H9 (cell line): ENCODE measurements around the gene FAM174C. TPM values are rescaled to one million over a fixed set of nuclear protein-coding genes. Genes with fewer than 3 reads are reported as not detected.

Experiments
- DNase-seq: peaks from one replicate; pipeline ENCODE4 v3.0.0-alpha.2; 2017
- H2AFZ ChIP-seq: one replicate; pipeline ENCODE4 v1.6.1; 2013; ENCODE audit warnings: mild to moderate bottlenecking, low read length, control low read depth, moderate library complexity
- H2AK5ac ChIP-seq: 2 replicates; pipeline ENCODE4 v1.6.1; 2013; ENCODE audit warnings: low read length, control low read depth, mixed read lengths; ENCODE audit not compliant: insufficient read length
- H2BK120ac ChIP-seq: one replicate; pipeline ENCODE4 v1.6.1; 2013; ENCODE audit warnings: low read depth, mild to moderate bottlenecking, low read length, control low read depth, inconsistent platforms; ENCODE audit not compliant: poor library complexity, severe bottlenecking
- H2BK12ac ChIP-seq: 2 replicates; pipeline ENCODE4 v1.6.1; 2013; ENCODE audit warnings: low read length, control low read depth, mixed read lengths, low read depth; ENCODE audit not compliant: insufficient read length
- H2BK15ac ChIP-seq: 2 replicates; pipeline ENCODE4 v1.6.1; 2013; ENCODE audit warnings: low read depth, low read length, control low read depth
- H2BK20ac ChIP-seq: one replicate; pipeline ENCODE4 v1.6.1; 2013; ENCODE audit warnings: low read depth, mild to moderate bottlenecking, low read length, control low read depth, inconsistent platforms; ENCODE audit not compliant: poor library complexity, severe bottlenecking
- H2BK5ac ChIP-seq: 2 replicates; pipeline ENCODE4 v1.6.1; 2013; ENCODE audit warnings: low read length, control low read depth, mixed read lengths; ENCODE audit not compliant: insufficient read length
- H3K14ac ChIP-seq: 2 replicates; pipeline ENCODE4 v1.6.1; 2013; ENCODE audit warnings: low read length, control low read depth; ENCODE audit not compliant: insufficient read depth
- H3K18ac ChIP-seq: 2 replicates; pipeline ENCODE4 v1.6.1; 2013; ENCODE audit warnings: low read depth, mild to moderate bottlenecking, mixed read lengths, low read length, control low read depth; ENCODE audit not compliant: insufficient read length
- H3K23ac ChIP-seq: 2 replicates; pipeline ENCODE4 v1.6.1; 2013; ENCODE audit warnings: low read length, control low read depth, mixed read lengths, low read depth; ENCODE audit not compliant: insufficient read length
- H3K23me2 ChIP-seq: 2 replicates; pipeline ENCODE4 v1.6.1; 2013; ENCODE audit warnings: low read depth, mild to moderate bottlenecking, mixed read lengths, low read length, control low read depth; ENCODE audit not compliant: insufficient read length, poor library complexity, severe bottlenecking
- H3K27ac ChIP-seq: 2 replicates; pipeline ENCODE4 v1.5.1; 2013; ENCODE audit warnings: low read length, control low read depth, mixed read lengths, low read depth; ENCODE audit not compliant: insufficient read length
- H3K27me3 ChIP-seq: 2 replicates; pipeline ENCODE4 v1.6.1; 2013; ENCODE audit warnings: low read length, control low read depth, inconsistent platforms; ENCODE audit not compliant: insufficient read depth
- H3K4ac ChIP-seq: 2 replicates; pipeline ENCODE4 v1.6.1; 2013; ENCODE audit warnings: low read depth, mild to moderate bottlenecking, control low read depth, inconsistent platforms, low read length, moderate library complexity
- H3K4me1 ChIP-seq: 2 replicates; pipeline ENCODE4 v1.6.1; 2013; ENCODE audit warnings: low read length, control low read depth, inconsistent platforms; ENCODE audit not compliant: insufficient read depth
- H3K4me2 ChIP-seq: 2 replicates; pipeline ENCODE4 v1.6.1; 2013; ENCODE audit warnings: low read length, control low read depth, mixed read lengths; ENCODE audit not compliant: insufficient read length, insufficient read depth
- H3K56ac ChIP-seq: 2 replicates; pipeline ENCODE4 v1.6.1; 2013; ENCODE audit warnings: low read depth, mild to moderate bottlenecking, mixed read lengths, low read length, control low read depth; ENCODE audit not compliant: insufficient read length
- H3K79me1 ChIP-seq: 2 replicates; pipeline ENCODE4 v1.6.1; 2013; ENCODE audit warnings: low read depth, mild to moderate bottlenecking, moderate library complexity, low read length, control low read depth, inconsistent platforms; ENCODE audit not compliant: insufficient read depth, poor library complexity, severe bottlenecking
- H3K79me2 ChIP-seq: 2 replicates; pipeline ENCODE4 v1.6.1; 2013; ENCODE audit warnings: low read length, control low read depth, inconsistent platforms; ENCODE audit not compliant: insufficient read depth
- H3K9ac ChIP-seq: 2 replicates; pipeline ENCODE4 v1.6.1; 2013; ENCODE audit warnings: low read length, control low read depth, mixed read lengths; ENCODE audit not compliant: insufficient read length; ENCODE audit errors: extremely low read depth
- H3K9me3 ChIP-seq: one replicate; pipeline ENCODE4 v1.6.1; 2013; ENCODE audit warnings: low read depth, low read length, inconsistent platforms; ENCODE audit not compliant: control insufficient read depth
- H3T11ph ChIP-seq: one replicate; pipeline ENCODE4 v1.6.1; 2013; ENCODE audit warnings: mild to moderate bottlenecking, low read length, control low read depth, inconsistent platforms
- H4K20me1 ChIP-seq: one replicate; pipeline ENCODE4 v1.6.1; 2013; ENCODE audit not compliant: control insufficient read depth, insufficient read length, insufficient read depth
- H4K5ac ChIP-seq: 2 replicates; pipeline ENCODE4 v1.6.1; 2013; ENCODE audit warnings: low read depth, mild to moderate bottlenecking, mixed read lengths, low read length, control low read depth; ENCODE audit not compliant: insufficient read length
- H4K8ac ChIP-seq: replicated peaks from 2 replicates; pipeline ENCODE4 v1.6.1; 2013; ENCODE audit warnings: low read length, control low read depth, mixed read lengths, low read depth; ENCODE audit not compliant: insufficient read length
- H4K91ac ChIP-seq: 2 replicates; pipeline ENCODE4 v1.6.1; 2013; ENCODE audit warnings: low read depth, mild to moderate bottlenecking, moderate library complexity, mixed read lengths, low read length, control low read depth; ENCODE audit not compliant: insufficient read length
- H3K27ac Mint-ChIP-seq, 3 experiments: 2 replicates in 2 of 3; 3 replicates in 1 of 3; pipeline ENCODE4 v1.8.0; 2020 to 2021; ENCODE audit warnings: mixed read lengths in 3 of 3, mild to moderate bottlenecking in 1 of 3, moderate library complexity in 1 of 3
- H3K27me3 Mint-ChIP-seq: 2 replicates; pipeline ENCODE4 v1.8.0; 2021; ENCODE audit warnings: low read depth, mild to moderate bottlenecking, moderate library complexity, mixed read lengths
- H3K36me3 Mint-ChIP-seq, 3 experiments: 2 replicates in 2 of 3; 3 replicates in 1 of 3; pipeline ENCODE4 v1.8.0; 2020 to 2021; ENCODE audit warnings: low read depth in 3 of 3, mixed read lengths in 3 of 3; ENCODE audit not compliant: insufficient read depth in 1 of 3
- H3K4me1 Mint-ChIP-seq, 2 experiments: 2 replicates each; pipeline ENCODE4 v1.8.0; 2020; ENCODE audit warnings: mixed read lengths in 2 of 2
- H3K4me3 Mint-ChIP-seq, 2 experiments: 2 replicates in 1 of 2; 3 replicates in 1 of 2; pipeline ENCODE4 v1.8.0; 2020 to 2021; ENCODE audit warnings: mild to moderate bottlenecking in 2 of 2, mixed read lengths in 2 of 2, moderate library complexity in 1 of 2
- H3K9me3 Mint-ChIP-seq, 2 experiments: 2 replicates in 1 of 2; 3 replicates in 1 of 2; pipeline ENCODE4 v1.8.0; 2020; ENCODE audit warnings: mild to moderate bottlenecking in 2 of 2, mixed read lengths in 2 of 2, moderate library complexity in 1 of 2
- CTCF ChIP-seq: fragments of 200-600 bp; sonication (generic); conservative IDR thresholded peaks from 3 replicates; pipeline ENCODE4 v1.8.0; 2021; ENCODE audit warnings: antibody characterized with exemption, mild to moderate bottlenecking
- WGBS: extraction: QIAGEN DNeasy Blood & Tissue Kit; methylation state at CpG from one replicate; pipeline ENCODE4 v1.1.7; 2013; ENCODE audit warnings: missing lambda C conversion rate, low lambda C conversion rate, mixed read lengths; ENCODE audit not compliant: insufficient read length; ENCODE audit errors: extremely low coverage; 5-methylcytosine and 5-hydroxymethylcytosine counted together
- total RNA-seq: library from RNA; stranded (reverse); gene quantifications from 2 replicates; pipeline ENCODE4 v1.2.1, GENCODE V29; 2021

FAM174C gene
- total RNA-seq, 1 experiment from 2014 or later, result 63.0 TPM

- Histone ChIP-seq H3K9me3 (no peaks in the 10 kb centered on the region), H3K79me2 (no peaks in the 10 kb centered on the region), H3K79me1 (no peaks in the 10 kb centered on the region), H2BK5ac (no peak overlapping the region), H3K27me3 (no peaks in the 10 kb centered on the region), H2AFZ (no peak overlapping the region), H2BK120ac (no peak overlapping the region), H3K4me1 (no peaks in the 10 kb centered on the region), H3K56ac (no peak overlapping the region), H2AK5ac (no peak overlapping the region), H2BK20ac (no peak overlapping the region), H3K23me2 (peaks cover 8% of the 10 kb centered on the region), H4K20me1 (no peaks in the 10 kb centered on the region), H3K9ac (no peak overlapping the region), H3K27ac (no peak overlapping the region), H3K4me2 (no peak overlapping the region), H3K14ac (no peak overlapping the region), H4K5ac (no peak overlapping the region), H3K4ac (no peak overlapping the region), H3T11ph (no peak overlapping the region), H2BK12ac (no peak overlapping the region), H2BK15ac (no peak overlapping the region), H3K18ac (no peak overlapping the region), H3K23ac (no peak overlapping the region), H4K8ac (no peak overlapping the region), H4K91ac (no peak overlapping the region)
- Mint-ChIP-seq H3K27me3 (no peaks in the 10 kb centered on the region), H3K4me3 (no peak overlapping the region; a peak in 1 of 5 replicates), H3K36me3 (peaks cover under 1 to 31% (median 20%) of the 10 kb centered on the region in 3 experiments; a peak in 5 of 7 replicates), H3K27ac (no peak overlapping the region), H3K9me3 (no peaks in the 10 kb centered on the region), H3K4me1 (peaks cover 0 to 2% of the 10 kb centered on the region in 2 experiments; a peak in 1 of 4 replicates)
- no peak for TF ChIP-seq CTCF
- DNase-seq, result no peak
- WGBS, result no CpG with 5 or more reads among the region's 24 CpGs
Measured at GRCh38 chr19:1233115-1233667, 42.1 kb upstream of the FAM174C start.
